A673 (cell line): Measurements from ENCODE around the gene CDH12. TPM values are rescaled to one million over a fixed set of nuclear protein-coding genes. Genes with fewer than 3 reads are reported as not detected.

ENCODE experiments used
- BruUV-seq: library from RNA; stranded (reverse); fragments of 400-500 nt; replicated peaks from 2 replicates; lab custom pipeline; 2021; lab: Mats Ljungman, UMichigan
- CTCF ChIA-PET: fragments of 300-600 bp; sonication (Branson Sonifier 250); formaldehyde crosslinking; loops from one replicate; lab custom pipeline; 2022; ENCODE audit warnings: antibody characterized with exemption; lab: Charles Lee
- POLR2A ChIA-PET: fragments of 300-600 bp; sonication (Branson Sonifier 250); formaldehyde crosslinking; loops from one replicate; lab custom pipeline; 2022; ENCODE audit warnings: antibody characterized with exemption; ENCODE audit not compliant: low non-redundant PET; lab: Charles Lee
- DNase-seq: peaks from one replicate; pipeline ENCODE4 v3.0.0-alpha.2; 2015; ENCODE audit warnings: low spot score
- H3K27ac ChIP-seq: fragments of 200-600 bp; sonication (generic); 2 replicates; pipeline ENCODE4 v1.5.1; 2016; ENCODE audit warnings: mixed run types, low read depth, mild to moderate bottlenecking, mixed read lengths, antibody characterized with exemption, low read length; ENCODE audit not compliant: poor library complexity, severe bottlenecking
- H3K27me3 ChIP-seq: fragments of 200-600 bp; sonication (generic); replicated peaks from 2 replicates; pipeline ENCODE4 v1.6.1; 2017; ENCODE audit warnings: mixed run types, low read depth, mild to moderate bottlenecking, mixed read lengths, antibody characterized with exemption, low read length; ENCODE audit not compliant: insufficient read depth, poor library complexity
- H3K36me3 ChIP-seq: fragments of 200-600 bp; sonication (generic); 2 replicates; pipeline ENCODE4 v1.6.1; 2016; ENCODE audit warnings: mixed run types, mild to moderate bottlenecking, mixed read lengths, antibody characterized with exemption, low read length; ENCODE audit not compliant: insufficient read depth, poor library complexity, severe bottlenecking
- H3K4me1 ChIP-seq: fragments of 200-600 bp; sonication (generic); 2 replicates; pipeline ENCODE4 v1.6.1; 2017; ENCODE audit warnings: mixed run types, mild to moderate bottlenecking, mixed read lengths, antibody characterized with exemption, low read length; ENCODE audit not compliant: insufficient read depth, poor library complexity, severe bottlenecking
- H3K4me3 ChIP-seq: fragments of 200-600 bp; sonication (generic); 2 replicates; pipeline ENCODE4 v1.5.1; 2016; ENCODE audit warnings: low read depth, mixed run types, mild to moderate bottlenecking, mixed read lengths, low read length; ENCODE audit not compliant: poor library complexity, severe bottlenecking
- H3K9me3 ChIP-seq: fragments of 200-600 bp; sonication (generic); 2 replicates; pipeline ENCODE4 v1.6.1; 2016; ENCODE audit warnings: mixed run types, low read depth, mild to moderate bottlenecking, mixed read lengths, antibody characterized with exemption, low read length; ENCODE audit not compliant: poor library complexity, severe bottlenecking
- CTCF ChIP-seq: fragments of 300-800, 200-600 bp; sonication (generic); conservative IDR thresholded peaks from 2 replicates; pipeline ENCODE4 v1.5.1; 2017; ENCODE audit warnings: low read depth, mild to moderate bottlenecking, antibody characterized with exemption, low read length, moderate library complexity, mixed read lengths
- EZH2 ChIP-seq: fragments of 200-600 bp; sonication (generic); IDR thresholded peaks from 2 replicates; pipeline ENCODE4 v1.6.1; 2017; ENCODE audit warnings: borderline replicate concordance, low read depth, mild to moderate bottlenecking, mixed read lengths, antibody characterized with exemption, low read length; ENCODE audit not compliant: poor library complexity, severe bottlenecking
- intact Hi-C: fragments of 100-400 bp; cut with micrococcal nuclease; formaldehyde crosslinking; loops from one replicate; pipeline ENCODE4 v1.10.0; 2022; ENCODE audit not compliant: unreplicated experiment
- total RNA-seq: library from RNA; stranded (reverse); gene quantifications from 2 replicates; pipeline ENCODE4 v1.2.3, GENCODE V29; 2021

The CDH12 gene
- total RNA-seq, 1 experiment from 2014 or later = 39.5 TPM

GRCh38 chr5:22044229-22044628, 808.9 kb downstream of the CDH12 start:
- TF ChIP-seq EZH2 (no peak), CTCF (no peak)
- CTCF ChIA-PET = no interaction called here
- H3K27ac ChIP-seq = no peak overlapping the region
- H3K27me3 ChIP-seq = no peaks in the 10 kb centered on the region
- intact Hi-C loops = no loop called here
- no peaks in the 10 kb centered on the region for H3K4me1 ChIP-seq
- POLR2A ChIA-PET = no interaction called here
- no TSS peak for BruUV-seq
- no peak for DNase-seq
- H3K36me3 ChIP-seq = no peaks in the 10 kb centered on the region
- H3K9me3 ChIP-seq = no peaks in the 10 kb centered on the region
- H3K4me3 ChIP-seq = no peak overlapping the region

GRCh38 chr5:22036061-22036460, 817.1 kb downstream of the CDH12 start:
- intact Hi-C loops = no loop called here
- ChIA-PET POLR2A (no interaction called here), CTCF (no interaction called here)
- TF ChIP-seq EZH2 = no peak
- TF ChIP-seq CTCF = no peak
- Histone ChIP-seq H3K27me3 (no peaks in the 10 kb centered on the region), H3K4me3 (no peak overlapping the region), H3K36me3 (no peaks in the 10 kb centered on the region), H3K4me1 (peaks cover 22% of the 10 kb centered on the region), H3K9me3 (no peaks in the 10 kb centered on the region), H3K27ac (no peak overlapping the region)
- no TSS peak for BruUV-seq
- no peak for DNase-seq

GRCh38 chr5:22033066-22033465, 820.1 kb downstream of the CDH12 start:
- Histone ChIP-seq H3K36me3 (no peaks in the 10 kb centered on the region), H3K27ac (no peak overlapping the region), H3K27me3 (no peaks in the 10 kb centered on the region), H3K9me3 (no peaks in the 10 kb centered on the region), H3K4me3 (no peak overlapping the region), H3K4me1 (peaks cover 22% of the 10 kb centered on the region)
- peak; percentile 25 for DNase-seq
- intact Hi-C loops = no loop called here
- no peak for TF ChIP-seq EZH2
- TF ChIP-seq CTCF = no peak
- CTCF ChIA-PET = no interaction called here
- BruUV-seq = no TSS peak
- POLR2A ChIA-PET = interaction anchor here (0.6 kb wide), 1 partner anchor 58 kb away, joined by 3 read pairs; no protein-coding TSS in a partner anchor
